GM12878 (cell line): ENCODE measurements around the gene LRRC37A3.
"Not testable (repeated sequence)": the region's sequence is repeated elsewhere in the genome, so short reads cannot be mapped to it uniquely, and the experiment has no call there.

Experiments
- CTCF ChIP-seq, 3 experiments: IDR thresholded peaks in 2 of 3; conservative IDR thresholded peaks in 1 of 3; 2 replicates each; pipeline ENCODE4 v1.5.1; 2011; ENCODE audit warnings: low read depth in 3 of 3, low read length in 3 of 3, mild to moderate bottlenecking in 3 of 3, control low read depth in 2 of 3, moderate library complexity in 2 of 3, inconsistent platforms in 1 of 3, mixed read lengths in 1 of 3; ENCODE audit not compliant: control insufficient read depth in 2 of 3, insufficient read depth in 1 of 3; ENCODE audit errors: extremely low read depth in 1 of 3
- E2F4 ChIP-seq: IDR thresholded peaks from 2 replicates; pipeline ENCODE4 v1.6.1; 2012; ENCODE audit warnings: low read depth, low read length, improper control_type of control experiment
- EP300 ChIP-seq, 2 experiments: fragments of 150-350 bp in 1 of 2; IDR thresholded peaks; 2 replicates each; pipeline ENCODE4 v1.6.1; 2011 to 2012; ENCODE audit warnings: low read depth in 2 of 2, low read length in 2 of 2, borderline replicate concordance in 1 of 2, improper control_type of control experiment in 1 of 2, inconsistent platforms in 1 of 2; ENCODE audit not compliant: control insufficient read depth in 1 of 2
- REST ChIP-seq: IDR thresholded peaks from 2 replicates; pipeline ENCODE4 v1.6.1; 2012; ENCODE audit warnings: mild to moderate bottlenecking, low read depth, low read length
- STAT1 ChIP-seq: fragments of 450-650 bp; conservative IDR thresholded peaks from 2 replicates; pipeline ENCODE4 v1.6.1; 2014; ENCODE audit warnings: antibody characterized with exemption, mild to moderate bottlenecking

DNA sequence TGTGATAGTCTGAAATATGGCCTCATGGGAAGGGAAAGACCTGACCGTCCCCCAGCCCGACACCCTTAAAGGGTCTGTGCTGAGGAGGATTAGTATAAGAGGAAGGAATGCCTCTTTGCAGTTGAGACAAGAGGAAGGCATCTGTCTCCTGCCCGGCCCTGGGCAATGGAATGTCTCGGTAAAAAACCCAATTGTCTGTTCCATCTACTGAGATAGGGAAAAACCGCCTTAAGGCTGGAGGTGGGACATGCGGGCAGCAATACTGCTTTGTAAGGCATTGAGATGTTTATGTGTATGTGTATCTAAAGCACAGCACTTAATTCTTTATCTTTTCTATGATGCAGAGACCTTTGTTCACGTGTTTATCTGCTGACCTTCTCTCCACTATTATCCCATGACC lies 11.1 kb upstream of the LRRC37A3 start:
- not testable (repeated sequence) for TF ChIP-seq EP300 (IDR thresholded peaks at IDR 0.05; ENCODE audit: borderline replicate concordance in 1 of 2, control insufficient read depth in 1 of 2, low read depth in 2 of 2, low read length in 2 of 2); CTCF (IDR thresholded peaks at IDR 0.05 in 2 of 3, conservative IDR thresholded peaks at IDR 0.05 in 1 of 3; ENCODE audit: control insufficient read depth in 2 of 3, extremely low read depth in 1 of 3, insufficient read depth in 1 of 3, low read depth in 3 of 3, low read length in 3 of 3); STAT1; REST; E2F4
